AG04450 (cell line): ENCODE results near the gene SLC22A4. TPM values are rescaled to one million over a fixed set of nuclear protein-coding genes. Genes with fewer than 3 reads are reported as not detected.

Experiments
- CTCF ChIA-PET: fragments of 300-600, 350-600 bp; formaldehyde crosslinking; extraction: SDS; loops from one replicate; lab custom pipeline; 2022; ENCODE audit warnings: antibody characterized with exemption, inconsistent platforms; lab: Charles Lee
- POLR2A ChIA-PET: fragments of 350-600 bp; formaldehyde crosslinking; extraction: SDS; loops from one replicate; lab custom pipeline; 2021; ENCODE audit warnings: antibody characterized with exemption, inconsistent platforms; lab: Yijun Ruan, JAX
- DNase-seq: peaks from one replicate; pipeline ENCODE4 v3.0.0-alpha.2; 2011; ENCODE audit warnings: low read depth, low spot score
- H3K27ac ChIP-seq: one replicate; pipeline ENCODE4 v1.5.1; 2012; ENCODE audit warnings: low read depth, low read length, control low read depth
- H3K27me3 ChIP-seq: one replicate; pipeline ENCODE4 v1.6.0; 2012; ENCODE audit warnings: low read length; ENCODE audit not compliant: control insufficient read depth, insufficient read depth
- H3K4me3 ChIP-seq: 2 replicates; pipeline ENCODE4 v1.5.1; 2011; ENCODE audit warnings: mild to moderate bottlenecking, low read depth, low read length, control low read depth
- H3K9me3 ChIP-seq: 2 replicates; pipeline ENCODE4 v1.5.1; 2012; ENCODE audit warnings: low read length; ENCODE audit not compliant: control insufficient read depth, insufficient read depth
- polyA minus RNA-seq: library from RNA; depleted of rRNA, polyadenylated mRNA; stranded (reverse); fragments of >200 nt; gene quantifications from 2 replicates; pipeline ENCODE4 v1.2.3, GENCODE V29; 2011; rRNA and poly(A)+ RNA removed
- polyA plus RNA-seq: library from polyadenylated mRNA; depleted of rRNA; stranded (reverse); fragments of >200 nt; gene quantifications from 2 replicates; pipeline ENCODE4 v1.2.3, GENCODE V29; 2011; rRNA removed
- TF ChIP-seq, protein P1 (sequence below): IDR thresholded peaks from 2 replicates; pipeline ENCODE4 v1.5.1; 2011; ENCODE audit warnings: low read depth, low read length, control low read depth, inconsistent platforms

SLC22A4 gene
- polyA plus RNA-seq (3.0 and 3.1 TPM in 2 replicates), polyA minus RNA-seq (2.4 and 2.5 TPM in 2 replicates)

GRCh38 chr5:132293992-132294727, at the start of gene SLC22A4:
TSS of gene SLC22A4 (plus strand) at chr5:132294394. CDS start at chr5:132294617, 223 bp downstream.
- ChIA-PET POLR2A (interaction anchor here (0.6 to 3.2 kb wide), 16 partner anchors 17 to 378 kb away, joined by 3 to 20 read pairs (median 4); partner anchors contain the start of genes IRF1, P4HA2, PDLIM4 and SLC22A5), CTCF (interaction anchor here (0.7 to 2.6 kb wide), 15 partner anchors 9 to 104 kb away, joined by 3 to 19 read pairs (median 3); no protein-coding TSS in a partner anchor)
- peak; percentile 65 for DNase-seq
- TF ChIP-seq, protein P1, sequence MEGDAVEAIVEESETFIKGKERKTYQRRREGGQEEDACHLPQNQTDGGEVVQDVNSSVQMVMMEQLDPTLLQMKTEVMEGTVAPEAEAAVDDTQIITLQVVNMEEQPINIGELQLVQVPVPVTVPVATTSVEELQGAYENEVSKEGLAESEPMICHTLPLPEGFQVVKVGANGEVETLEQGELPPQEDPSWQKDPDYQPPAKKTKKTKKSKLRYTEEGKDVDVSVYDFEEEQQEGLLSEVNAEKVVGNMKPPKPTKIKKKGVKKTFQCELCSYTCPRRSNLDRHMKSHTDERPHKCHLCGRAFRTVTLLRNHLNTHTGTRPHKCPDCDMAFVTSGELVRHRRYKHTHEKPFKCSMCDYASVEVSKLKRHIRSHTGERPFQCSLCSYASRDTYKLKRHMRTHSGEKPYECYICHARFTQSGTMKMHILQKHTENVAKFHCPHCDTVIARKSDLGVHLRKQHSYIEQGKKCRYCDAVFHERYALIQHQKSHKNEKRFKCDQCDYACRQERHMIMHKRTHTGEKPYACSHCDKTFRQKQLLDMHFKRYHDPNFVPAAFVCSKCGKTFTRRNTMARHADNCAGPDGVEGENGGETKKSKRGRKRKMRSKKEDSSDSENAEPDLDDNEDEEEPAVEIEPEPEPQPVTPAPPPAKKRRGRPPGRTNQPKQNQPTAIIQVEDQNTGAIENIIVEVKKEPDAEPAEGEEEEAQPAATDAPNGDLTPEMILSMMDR: no peak
- Histone ChIP-seq H3K4me3 (peak within 1 kb of the TSS; percentile 82), H3K27ac (peak within 1 kb of the TSS; percentile 99), H3K9me3 (no peaks in the 10 kb centered on the region), H3K27me3 (no peaks in the 10 kb centered on the region)

DNA sequence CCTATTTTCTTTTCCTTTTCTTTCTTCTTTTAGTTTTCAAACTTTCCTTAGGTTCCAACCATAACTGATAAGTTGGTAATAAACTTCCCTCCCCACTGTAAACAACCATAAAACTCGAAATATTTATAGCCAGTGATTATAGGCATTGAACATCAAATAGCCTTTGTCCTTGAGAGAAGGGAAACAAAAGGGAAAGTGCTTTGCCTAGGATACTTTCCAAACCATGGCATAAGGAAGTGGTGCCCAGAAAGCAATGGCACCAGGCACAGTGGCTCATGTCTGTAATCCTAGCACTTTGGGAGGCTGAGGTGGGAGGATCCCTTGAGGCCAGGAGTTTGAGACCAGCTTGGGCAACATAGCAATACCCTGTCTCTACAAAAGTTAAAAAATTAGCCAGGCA, 48.6 kb upstream of the SLC22A4 start:
- CTCF ChIA-PET: no interaction called here
- Histone ChIP-seq H3K27me3 (no peaks in the 10 kb centered on the region), H3K4me3 (no peak overlapping the region), H3K27ac (no peak overlapping the region), H3K9me3 (peaks cover 6% of the 10 kb centered on the region; the same call in 1 of the 2 replicates)
- DNase-seq: no peak
- TF ChIP-seq, protein P1: no peak
- POLR2A ChIA-PET: interaction anchor here (0.6 kb wide), 2 partner anchors 20 to 49 kb away, joined by 3 read pairs; partner anchors contain the start of gene SLC22A4

DNA sequence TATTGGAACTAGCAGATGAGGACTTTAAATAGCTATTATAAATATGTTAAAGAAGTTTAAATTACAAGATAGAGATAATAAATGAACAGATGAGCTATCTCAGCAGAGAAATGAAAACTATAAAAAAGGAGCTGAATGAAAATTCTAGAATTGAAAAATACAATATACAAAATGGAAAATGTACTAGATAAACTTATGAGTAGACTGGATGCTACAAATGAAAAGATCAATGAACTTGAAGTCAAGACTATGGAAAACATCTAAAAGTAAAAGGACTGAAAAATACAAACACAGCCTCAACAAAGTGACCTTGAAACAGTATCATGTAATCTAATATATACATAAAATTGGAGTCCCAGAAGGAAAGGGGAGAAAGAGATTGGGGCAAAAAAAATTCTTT, 47.4 kb upstream of the SLC22A4 start:
- Histone ChIP-seq H3K27me3 (no peaks in the 10 kb centered on the region), H3K9me3 (peaks cover 9% of the 10 kb centered on the region), H3K27ac (no peak overlapping the region), H3K4me3 (no peak overlapping the region)
- DNase-seq: no peak
- TF ChIP-seq, protein P1: no peak
- POLR2A ChIA-PET: no interaction called here
- CTCF ChIA-PET: interaction anchor here (7.6 kb wide), 1 partner anchor 8 kb away, joined by 112 read pairs; no protein-coding TSS in a partner anchor

GRCh38 chr5:132250547-132250946, 43.6 kb upstream of the SLC22A4 start:
- Histone ChIP-seq H3K4me3 (no peak overlapping the region), H3K27ac (no peak overlapping the region), H3K9me3 (peaks cover 3% of the 10 kb centered on the region; the same call in 1 of the 2 replicates), H3K27me3 (no peaks in the 10 kb centered on the region)
- no peak for DNase-seq
- ChIA-PET POLR2A (no interaction called here), CTCF (interaction anchor here (2.1 to 7.6 kb wide), 2 partner anchors 12 to 70 kb away, joined by 6 to 112 read pairs; no protein-coding TSS in a partner anchor)
- TF ChIP-seq, protein P1: no peak
